ENCODE data around the gene HSPA6.
"Not testable (repeated sequence)": the region's sequence is repeated elsewhere in the genome, so short reads cannot be mapped to it uniquely, and the experiment has no call there.

HSPA6 gene

DNA sequence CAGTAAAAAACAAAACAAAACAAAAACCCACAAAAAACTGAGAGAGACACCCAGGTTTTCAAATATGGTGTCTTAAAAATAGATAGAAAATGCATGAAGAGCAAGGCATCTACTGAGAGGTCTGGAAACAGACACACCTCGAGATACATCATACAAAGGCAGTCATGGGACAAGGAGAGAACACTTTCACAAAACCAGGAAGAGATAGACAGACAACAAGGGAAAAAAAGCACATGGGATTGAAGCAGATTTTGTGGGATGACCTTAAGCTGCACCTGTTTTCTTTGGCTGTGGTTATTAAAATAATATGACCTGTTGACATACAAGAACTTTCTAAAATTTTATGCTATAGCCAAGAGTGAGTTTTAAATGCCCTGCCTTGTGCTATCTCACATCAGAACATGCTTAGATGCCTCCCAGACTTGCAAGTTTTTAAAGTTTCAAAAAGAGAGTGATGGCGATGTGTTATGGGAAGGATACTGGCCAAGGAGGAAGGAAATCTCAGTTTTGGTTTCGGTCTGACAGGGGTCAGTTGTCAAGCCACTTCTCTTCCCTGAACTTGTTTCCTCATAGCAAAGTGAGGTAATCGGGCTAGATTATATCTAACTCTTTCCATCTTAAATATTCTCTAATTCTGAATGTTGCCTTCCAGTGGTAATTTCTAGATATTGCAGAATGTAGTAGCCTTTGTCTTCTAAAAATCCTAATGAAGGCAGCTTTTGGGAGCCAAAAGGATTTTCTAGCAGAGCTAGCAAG lies 36.8 kb downstream of the HSPA6 start:
- DNase-seq (ENCODE audit: low spot score), result peak; percentile 74

DNA sequence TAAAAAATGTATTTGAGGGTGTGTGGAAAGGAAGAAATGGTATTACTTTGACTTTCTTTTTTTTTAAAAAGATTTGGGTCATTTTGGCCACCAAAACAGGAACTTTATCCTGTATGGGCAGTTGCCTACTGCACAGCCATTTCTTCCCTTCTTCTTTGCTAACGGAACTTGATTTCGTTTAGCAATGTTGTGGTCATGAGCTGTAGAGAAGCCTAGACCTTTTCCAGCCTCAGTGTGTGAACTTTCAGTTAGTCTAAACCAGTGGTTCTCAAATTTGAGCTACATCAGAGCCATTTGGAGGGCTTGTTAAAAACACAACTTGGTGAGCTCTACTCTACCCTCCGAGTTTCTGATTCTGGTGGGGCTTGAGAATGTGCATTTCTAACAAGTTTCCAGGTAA lies 38.1 kb downstream of the HSPA6 start:
- DNase-seq (ENCODE audit: low spot score), result not testable (repeated sequence)

DNA sequence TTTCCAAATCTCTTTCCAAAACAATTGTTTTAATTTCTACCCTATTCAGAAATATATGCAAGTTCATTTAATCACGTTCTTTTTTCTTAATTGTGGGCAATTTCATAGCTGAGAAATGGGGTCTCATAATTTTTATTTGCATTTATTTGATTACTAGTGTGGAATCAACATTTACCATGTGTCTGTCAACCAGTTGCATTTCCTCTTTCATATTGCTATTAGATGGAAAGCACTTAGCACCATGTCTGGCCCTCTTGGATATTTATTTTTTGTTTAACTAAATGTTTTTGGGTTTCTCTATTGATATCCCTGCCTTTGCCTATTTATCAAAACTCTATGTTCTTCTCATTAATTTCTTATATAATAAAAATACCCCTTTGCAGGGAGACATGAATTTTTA lies 39.2 kb downstream of the HSPA6 start:
- DNase-seq (ENCODE audit: low spot score), result not testable (repeated sequence)

DNA sequence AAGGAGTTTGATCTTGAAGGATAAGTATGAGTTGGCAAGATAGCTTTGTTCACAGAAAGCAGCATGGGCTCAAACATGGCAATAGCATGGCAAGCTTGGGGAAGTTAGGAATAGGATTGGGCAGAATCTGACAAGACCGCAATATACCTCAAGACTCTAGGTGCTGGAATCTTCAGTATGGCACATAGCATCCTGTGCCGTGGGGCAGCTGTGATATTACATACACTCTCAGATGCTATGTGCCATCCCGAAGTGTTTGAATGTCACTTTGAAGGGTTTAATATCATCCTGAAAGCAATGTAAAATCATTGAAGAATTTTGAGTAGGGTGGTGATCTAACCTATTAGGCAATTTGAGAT lies 42.2 kb downstream of the HSPA6 start:
- not testable (repeated sequence) for DNase-seq (ENCODE audit: low spot score)

DNA sequence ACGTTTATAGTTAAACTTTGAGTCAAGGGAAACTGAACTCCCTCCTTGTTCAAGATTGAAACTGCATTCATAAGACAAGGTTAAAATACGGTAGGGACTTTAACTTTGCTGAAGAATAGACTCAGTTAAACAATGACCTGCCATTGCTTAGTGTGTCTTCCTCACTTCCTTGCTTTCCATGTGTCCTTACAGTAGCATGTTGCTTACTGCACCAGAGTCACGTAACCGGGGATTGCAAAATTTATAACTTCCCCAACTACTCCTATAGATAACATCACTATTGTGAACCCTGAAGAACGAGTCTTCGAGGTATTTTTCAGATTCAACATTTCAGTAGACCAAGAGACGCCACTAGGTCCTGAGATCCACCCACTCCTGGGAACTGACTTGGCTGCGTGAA lies 47.4 kb downstream of the HSPA6 start:
- DNase-seq (ENCODE audit: low spot score), result not testable (repeated sequence)

All from Ammon's horn (tissue), 1 donor.